Heart right ventricle (tissue), 16 donors: ENCODE data around the gene IL1RN. TPM values are rescaled to one million over a fixed set of nuclear protein-coding genes. Genes with fewer than 3 reads are reported as not detected.
A peak's percentile ranks its signal among the peaks of the same experiment; 100 is the strongest.

ENCODE experiments used
- ATAC-seq, 8 donors: fragments of 200-7000 bp; cut with Tn5 transposase; one replicate each; pipeline ENCODE4 v1.9.1; 2020; ENCODE audit warnings: mild to moderate bottlenecking in 8 of 8, moderate library complexity in 8 of 8, moderate number of reproducible peaks in 1 of 8
- DNase-seq, 2 donors: peaks; one replicate each; pipeline ENCODE4 v3.0.0-alpha.2; 2020
- H3K27ac ChIP-seq, 10 donors: fragments of 200-600 bp; sonication (generic) in 2 of 10; one replicate each; pipeline versions ENCODE4 v1.5.0 to v1.8.0; 2020 to 2022; ENCODE audit warnings: mild to moderate bottlenecking in 3 of 10
- H3K27me3 ChIP-seq, 7 donors: fragments of 200-600 bp; one replicate each; pipeline ENCODE4 v1.8.0; 2021 to 2022; ENCODE audit warnings: mild to moderate bottlenecking in 2 of 7
- H3K36me3 ChIP-seq, 9 donors: fragments of 200-600 bp; sonication (generic) in 1 of 9; one replicate each; pipeline versions ENCODE4 v1.5.0 to v1.8.0; 2020 to 2022; ENCODE audit warnings: mild to moderate bottlenecking in 2 of 9
- H3K4me1 ChIP-seq, 9 donors: fragments of 200-600 bp; sonication (generic) in 1 of 9; one replicate each; pipeline versions ENCODE4 v1.5.0 to v1.8.0; 2020 to 2022; ENCODE audit warnings: mild to moderate bottlenecking in 4 of 9
- H3K4me3 ChIP-seq, 10 donors: fragments of 200-600 bp; sonication (generic) in 2 of 10; one replicate each; pipeline versions ENCODE4 v1.5.0 to v1.8.0; 2020 to 2022; ENCODE audit warnings: mild to moderate bottlenecking in 7 of 10, moderate library complexity in 2 of 10
- H3K9me3 ChIP-seq, 11 donors: fragments of 200-600 bp in 10 of 11; sonication (generic) in 2 of 11; one replicate each; pipeline versions ENCODE4 v1.5.0 to v1.8.0; 2013 to 2022; ENCODE audit warnings: mild to moderate bottlenecking in 2 of 11, control low read depth in 1 of 11, moderate library complexity in 1 of 11
- WGBS, 2 donors: extraction: QIAGEN DNeasy Blood & Tissue Kit; methylation state at CpG; one replicate each; pipeline ENCODE4 v1.1.7; 2013; ENCODE audit warnings: inconsistent platforms in 1 of 2; 5-methylcytosine and 5-hydroxymethylcytosine counted together
- intact Hi-C, 10 donors: fragments of 100-400 bp; cut with DNase I; formaldehyde crosslinking; loops; one replicate each; pipeline versions ENCODE4 v1.11.1 to v1.14.2; 2022
- polyA plus RNA-seq, 2 donors: library from polyadenylated mRNA; stranded (reverse); fragments of 200-250 nt; gene quantifications; one replicate each; pipeline ENCODE4 v1.2.3, GENCODE V29; 2013
- total RNA-seq, 10 donors: library from RNA; stranded (reverse); fragmentation: NEBNext Ultra II Directional in 3 of 10; extraction: Animal tissue kit (Norgen Biotek cat#: 25700) in 3 of 10; gene quantifications; one replicate each; pipeline versions ENCODE4 v1.2.1 to v1.2.4, GENCODE V29; 2021 to 2023
- TF ChIP-seq, protein P1 (sequence below), 9 donors: fragments of 200-600 bp; sonication (generic) in 2 of 9; IDR thresholded peaks; one replicate each; pipeline versions ENCODE4 v1.5.0 to v1.8.0; 2021 to 2022; ENCODE audit warnings: antibody characterized with exemption in 9 of 9, mild to moderate bottlenecking in 5 of 9, moderate library complexity in 1 of 9
- donor health status: Arrhythmogenic right ventricular cardiomyopathy.
- donor health status: ischemic (EF 13 %, LVEDD 7.1; RV severe dilation, severe dysfunction).
- donor health status: healthy with polysubstance abuse.
- donor health status: DM: no; HTN: yes; CAD: no.
- donor health status: DM: no; HTN: no; CAD: no.
- donor health status: ischemic (EF 25% LVEDD 6.9; RV normal size, moderate dysfunction).
- donor health status: ischemic (EF 25% LVEDD 5.7; RV mildly dilated, moderate dysfunction).
- donor health status: healthy.
- donor health status: DM: yes; HTN: yes; CAD: no.
- donor health status: Ischemic cardiomyopathy.
- donor health status: ischemic (EF 35%, LVEDD 5.7; RV mildly dilated, moderate dysfunction).
- donor health status: nonischemic (EF 11% LVEDD 7.7; RV severe dilation, severe dysfunction).
- donor health status: DM: yes; HTN: yes; CAD: no.
- donor health status: PGD.
- donor health status: ischemic (EF 29% LVEDD 5.4; RV normal size, mild dysfunction).
- donor health status: nonischemic (EF 23%, LVEDD 6.1; RV moderate dilation, normal function).

Gene IL1RN
- total and polyA plus RNA-seq, 12 donors: 0.22 to 9.2 (median 0.85) TPM; not detected in 2

DNA sequence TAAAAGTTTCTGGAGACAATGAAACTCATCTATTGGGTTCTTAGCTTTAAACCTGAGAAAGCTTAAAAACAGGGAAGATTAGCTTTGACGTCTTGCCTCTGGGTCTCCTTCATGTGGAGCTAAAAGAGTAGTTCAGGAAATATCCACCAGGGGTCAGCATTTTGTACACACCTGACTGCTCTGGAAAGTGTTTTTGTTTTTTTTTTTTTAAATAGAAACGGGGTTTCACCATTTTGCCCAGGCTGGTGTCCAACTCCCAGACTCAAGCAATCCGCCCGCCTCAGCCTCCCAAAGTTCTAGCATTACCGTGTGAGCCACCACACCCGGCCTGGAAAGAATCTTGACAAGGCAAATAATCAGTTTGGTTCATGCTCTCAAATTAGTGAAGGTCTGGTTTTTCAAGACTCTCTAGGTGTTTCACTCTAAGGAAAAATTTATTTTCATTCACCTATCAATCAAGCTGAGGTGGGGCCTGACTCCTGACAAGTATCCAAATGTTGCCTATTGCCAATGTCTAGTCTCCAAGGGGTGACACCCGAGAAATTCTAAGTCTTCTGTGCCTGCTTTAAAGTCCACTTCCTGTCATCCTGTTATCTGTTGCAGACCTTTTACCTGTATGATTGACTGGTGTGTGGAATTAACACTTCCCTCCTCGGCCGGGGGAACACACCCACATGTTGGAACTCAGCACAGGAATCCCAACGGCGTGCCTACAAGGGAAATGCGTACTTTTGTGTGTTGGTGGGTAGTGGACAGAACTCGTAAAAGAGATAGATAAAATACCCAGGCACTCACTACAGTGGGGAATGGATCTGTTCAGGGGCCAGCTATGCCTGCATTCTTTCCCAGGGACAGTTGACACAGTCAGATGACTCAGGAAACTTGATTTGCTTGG is 11.3 kb downstream of the IL1RN start:
- intact Hi-C loops: loop anchor here (2.0 to 10.0 kb wide), 11 partner anchors 56 to 254 kb away; no protein-coding TSS in a partner anchor
- no peaks in the 10 kb centered on the region for H3K36me3 ChIP-seq

DNA sequence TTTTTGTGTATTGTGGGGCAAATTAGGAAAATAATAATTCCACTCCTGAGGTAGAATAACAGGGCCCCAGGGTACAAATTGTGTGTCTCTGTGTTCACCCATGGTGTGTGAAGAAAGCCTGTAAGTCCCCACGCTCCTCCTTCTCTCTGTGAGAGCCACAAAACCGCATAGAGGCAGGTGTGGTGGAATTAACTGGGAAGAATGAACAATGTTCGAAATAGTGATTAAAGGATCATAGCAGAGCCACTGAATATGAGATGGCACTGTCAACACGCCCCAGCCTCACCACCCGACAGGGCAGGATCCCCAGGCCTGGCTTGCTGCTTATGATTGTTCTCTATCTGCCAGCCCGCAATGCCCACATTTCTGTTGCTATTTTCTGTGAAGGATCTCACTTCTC is 14.1 kb downstream of the IL1RN start:
- no peaks in the 10 kb centered on the region for H3K36me3 ChIP-seq
- intact Hi-C loops: loop anchor here in 2 of 10 donors (5.0 to 10.0 kb wide), 2 partner anchors 56 to 103 kb away; no protein-coding TSS in a partner anchor
- WGBS, 2 donors: 87 to 91% methylated on average over 6 of the region's 6 CpGs

More for the DNA sequence above, 11.3 kb downstream of the IL1RN start:
- Histone ChIP-seq H3K4me1 (peaks cover 0 to 6% (median 0%) of the 10 kb centered on the region in 9 donors), H3K4me3 (no peak overlapping the region), H3K9me3 (no peaks in the 10 kb centered on the region), H3K27ac (no peak overlapping the region), H3K27me3 (peaks cover 0 to 5% (median 0%) of the 10 kb centered on the region in 7 donors)
- DNase-seq (peak in 1 of 2 donors; percentile 49), ATAC-seq (peak in 6 of 8 donors; percentile 29 to 74 (median 48))
- TF ChIP-seq, protein P1, sequence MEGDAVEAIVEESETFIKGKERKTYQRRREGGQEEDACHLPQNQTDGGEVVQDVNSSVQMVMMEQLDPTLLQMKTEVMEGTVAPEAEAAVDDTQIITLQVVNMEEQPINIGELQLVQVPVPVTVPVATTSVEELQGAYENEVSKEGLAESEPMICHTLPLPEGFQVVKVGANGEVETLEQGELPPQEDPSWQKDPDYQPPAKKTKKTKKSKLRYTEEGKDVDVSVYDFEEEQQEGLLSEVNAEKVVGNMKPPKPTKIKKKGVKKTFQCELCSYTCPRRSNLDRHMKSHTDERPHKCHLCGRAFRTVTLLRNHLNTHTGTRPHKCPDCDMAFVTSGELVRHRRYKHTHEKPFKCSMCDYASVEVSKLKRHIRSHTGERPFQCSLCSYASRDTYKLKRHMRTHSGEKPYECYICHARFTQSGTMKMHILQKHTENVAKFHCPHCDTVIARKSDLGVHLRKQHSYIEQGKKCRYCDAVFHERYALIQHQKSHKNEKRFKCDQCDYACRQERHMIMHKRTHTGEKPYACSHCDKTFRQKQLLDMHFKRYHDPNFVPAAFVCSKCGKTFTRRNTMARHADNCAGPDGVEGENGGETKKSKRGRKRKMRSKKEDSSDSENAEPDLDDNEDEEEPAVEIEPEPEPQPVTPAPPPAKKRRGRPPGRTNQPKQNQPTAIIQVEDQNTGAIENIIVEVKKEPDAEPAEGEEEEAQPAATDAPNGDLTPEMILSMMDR (IDR thresholded peaks at IDR 0.05): peak; percentile 70 to 85 (median 79)
- 40 to 42% methylated on average over 13 of the region's 13 CpGs for WGBS, 2 donors

DNA sequence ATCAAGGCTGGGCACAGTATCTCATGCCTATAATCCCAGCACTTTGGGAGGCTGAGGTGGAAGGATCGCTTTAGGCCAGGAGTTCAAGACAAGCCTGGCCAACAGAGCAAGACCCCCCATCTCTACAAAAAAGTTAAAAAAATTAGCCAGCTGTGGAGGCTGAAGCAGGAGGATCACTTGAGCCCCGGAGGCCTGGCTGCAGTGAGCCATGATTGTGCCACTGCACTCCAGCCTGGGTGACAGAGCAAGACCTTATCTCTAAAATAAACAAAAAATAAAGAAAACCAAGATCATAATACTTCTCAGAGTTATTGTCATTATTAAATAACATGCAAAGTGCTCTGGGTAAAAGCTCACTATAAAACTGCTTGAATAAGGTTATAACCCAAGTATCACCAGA is 14.9 kb downstream of the IL1RN start:
- Histone ChIP-seq H3K27me3 (peaks cover 0 to 4% (median 0%) of the 10 kb centered on the region in 7 donors), H3K9me3 (peaks cover 0 to 13% (median 0%) of the 10 kb centered on the region in 11 donors), H3K27ac (no peak overlapping the region), H3K4me1 (peaks cover 0 to 6% (median 0%) of the 10 kb centered on the region in 9 donors), H3K4me3 (no peak overlapping the region), H3K36me3 (no peaks in the 10 kb centered on the region)
- ATAC-seq: no peak
- no peak for DNase-seq
- 89 to 91% methylated on average over 2 of the region's 2 CpGs for WGBS, 2 donors
- intact Hi-C loops: loop anchor here in 2 of 10 donors (5.0 to 10.0 kb wide), 2 partner anchors 55 to 103 kb away; no protein-coding TSS in a partner anchor
- TF ChIP-seq, protein P1 (IDR thresholded peaks at IDR 0.05): no peak

More for the DNA sequence above, 14.1 kb downstream of the IL1RN start:
- Histone ChIP-seq H3K4me1 (peaks cover 0 to 6% (median 0%) of the 10 kb centered on the region in 9 donors), H3K4me3 (no peak overlapping the region), H3K27ac (no peak overlapping the region), H3K27me3 (peaks cover 0 to 5% (median 0%) of the 10 kb centered on the region in 7 donors), H3K9me3 (peaks cover 0 to 13% (median 0%) of the 10 kb centered on the region in 11 donors)
- ATAC-seq (no peak), DNase-seq (no peak)
- TF ChIP-seq, protein P1 (IDR thresholded peaks at IDR 0.05): no peak

DNA sequence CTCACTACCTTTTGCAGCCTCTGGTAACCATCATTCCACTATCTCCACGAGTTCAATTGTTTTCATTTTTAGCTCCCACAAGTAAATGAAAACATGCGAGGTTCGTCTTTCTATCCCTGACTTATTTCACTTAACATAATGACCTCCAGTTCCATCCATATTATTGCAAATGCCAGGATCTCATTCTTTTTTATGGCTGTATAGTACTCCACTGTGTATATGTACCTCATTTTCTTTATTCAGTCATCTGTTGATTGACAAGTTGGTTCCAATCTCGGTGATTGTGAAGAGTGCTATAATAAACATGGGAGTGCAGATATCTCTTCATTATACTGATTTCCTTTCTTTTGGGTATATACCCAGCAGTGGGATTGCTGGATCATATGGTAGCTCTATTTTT is 16.9 kb downstream of the IL1RN start:
- no peak for ATAC-seq
- Histone ChIP-seq H3K36me3 (no peaks in the 10 kb centered on the region), H3K4me1 (no peaks in the 10 kb centered on the region), H3K27me3 (no peaks in the 10 kb centered on the region), H3K27ac (no peak overlapping the region), H3K4me3 (no peak overlapping the region), H3K9me3 (peaks cover 0 to 13% (median 0%) of the 10 kb centered on the region in 11 donors)
- WGBS, 2 donors: 83 to 85% methylated on average over 4 of the region's 4 CpGs
- intact Hi-C loops: loop anchor here in 2 of 10 donors (5.0 to 10.0 kb wide), 2 partner anchors 53 to 101 kb away; no protein-coding TSS in a partner anchor
- TF ChIP-seq, protein P1 (IDR thresholded peaks at IDR 0.05): no peak
- DNase-seq: no peak
